AG09319 (cell line): Measurements from ENCODE around the gene CD200.

Experiments used
- DNase-seq: peaks from one replicate; pipeline ENCODE4 v3.0.0-alpha.2; 2010; ENCODE audit warnings: low read depth; ENCODE audit errors: extremely low read depth
- TF ChIP-seq, protein P1 (sequence below): IDR thresholded peaks from 2 replicates; pipeline ENCODE4 v1.5.1; 2011; ENCODE audit warnings: low read depth, mild to moderate bottlenecking, inconsistent platforms, low read length, moderate library complexity

Gene CD200

GRCh38 chr3:112315791-112316190 is 17.2 kb upstream of the CD200 start:
- TF ChIP-seq, protein P1, sequence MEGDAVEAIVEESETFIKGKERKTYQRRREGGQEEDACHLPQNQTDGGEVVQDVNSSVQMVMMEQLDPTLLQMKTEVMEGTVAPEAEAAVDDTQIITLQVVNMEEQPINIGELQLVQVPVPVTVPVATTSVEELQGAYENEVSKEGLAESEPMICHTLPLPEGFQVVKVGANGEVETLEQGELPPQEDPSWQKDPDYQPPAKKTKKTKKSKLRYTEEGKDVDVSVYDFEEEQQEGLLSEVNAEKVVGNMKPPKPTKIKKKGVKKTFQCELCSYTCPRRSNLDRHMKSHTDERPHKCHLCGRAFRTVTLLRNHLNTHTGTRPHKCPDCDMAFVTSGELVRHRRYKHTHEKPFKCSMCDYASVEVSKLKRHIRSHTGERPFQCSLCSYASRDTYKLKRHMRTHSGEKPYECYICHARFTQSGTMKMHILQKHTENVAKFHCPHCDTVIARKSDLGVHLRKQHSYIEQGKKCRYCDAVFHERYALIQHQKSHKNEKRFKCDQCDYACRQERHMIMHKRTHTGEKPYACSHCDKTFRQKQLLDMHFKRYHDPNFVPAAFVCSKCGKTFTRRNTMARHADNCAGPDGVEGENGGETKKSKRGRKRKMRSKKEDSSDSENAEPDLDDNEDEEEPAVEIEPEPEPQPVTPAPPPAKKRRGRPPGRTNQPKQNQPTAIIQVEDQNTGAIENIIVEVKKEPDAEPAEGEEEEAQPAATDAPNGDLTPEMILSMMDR, result no peak
- DNase-seq, result no peak

DNA sequence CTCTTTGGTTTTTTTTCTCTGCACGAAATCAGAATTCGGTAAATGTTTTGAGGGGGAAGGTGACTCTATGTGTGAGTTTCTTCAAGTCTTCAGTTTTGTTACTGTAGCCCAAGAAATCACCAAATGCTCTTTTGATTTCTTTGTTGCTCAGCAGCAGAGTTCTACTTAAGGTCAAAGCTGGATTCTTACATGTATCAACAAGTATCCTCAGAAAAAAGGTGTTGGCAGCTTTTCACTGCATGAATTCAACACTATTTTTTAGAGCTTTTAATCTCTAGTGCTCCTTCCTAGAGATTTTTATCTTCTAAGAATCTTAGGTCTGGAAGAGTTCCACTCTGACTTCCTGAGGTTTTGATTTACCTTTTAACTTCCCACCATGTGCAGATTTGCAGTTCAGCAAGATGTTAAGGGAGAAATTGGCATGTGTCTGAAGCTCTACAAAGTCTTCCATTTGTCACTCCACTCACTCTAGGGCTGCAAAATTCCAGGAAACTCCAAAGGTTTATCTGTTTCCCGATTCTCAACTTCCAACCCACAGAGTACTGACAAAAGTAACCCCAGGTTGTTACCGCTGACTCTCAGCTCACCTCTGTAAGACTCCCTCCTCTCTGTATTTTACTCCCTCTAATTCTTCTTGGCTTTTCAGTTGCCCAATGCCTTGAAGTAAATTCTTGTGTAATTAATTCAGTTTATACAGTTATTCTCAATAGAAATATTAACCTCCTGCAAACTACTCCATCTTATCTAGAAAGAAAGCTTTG is 13.3 kb upstream of the CD200 start:
- TF ChIP-seq, protein P1, result no peak

DNA sequence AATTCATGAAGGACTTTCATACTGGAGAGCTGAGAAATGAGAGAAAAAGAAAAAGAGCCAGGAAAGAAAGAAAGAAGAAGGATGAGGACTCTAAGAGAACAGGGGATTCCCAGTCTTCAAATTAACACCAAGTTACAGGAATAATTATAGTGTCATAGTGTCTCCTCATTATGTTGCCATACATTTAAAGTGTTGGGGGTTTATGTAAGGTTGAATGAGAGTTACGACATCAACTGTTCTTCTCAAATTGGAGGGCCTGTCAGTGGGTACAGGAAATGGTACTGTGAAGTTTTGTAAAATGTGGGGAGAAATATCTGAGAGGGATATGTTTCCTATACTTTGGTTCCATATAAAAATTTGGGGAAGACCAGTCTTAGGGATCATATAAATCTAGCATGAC is 12.3 kb upstream of the CD200 start:
- no peak for DNase-seq
- TF ChIP-seq, protein P1, result no peak

More for the DNA sequence above, 13.3 kb upstream of the CD200 start:
- no peak for DNase-seq

- no peak for DNase-seq
Observed at GRCh38 chr3:112321867-112322652, 10.9 kb upstream of the CD200 start.

GRCh38 chr3:112327371-112327951 is 5.5 kb upstream of the CD200 start:
- TF ChIP-seq, protein P1, result peak; percentile 71
- peak; percentile 14 for DNase-seq

More at GRCh38 chr3:112321867-112322652, 10.9 kb upstream of the CD200 start:
- TF ChIP-seq, protein P1, result no peak

DNA sequence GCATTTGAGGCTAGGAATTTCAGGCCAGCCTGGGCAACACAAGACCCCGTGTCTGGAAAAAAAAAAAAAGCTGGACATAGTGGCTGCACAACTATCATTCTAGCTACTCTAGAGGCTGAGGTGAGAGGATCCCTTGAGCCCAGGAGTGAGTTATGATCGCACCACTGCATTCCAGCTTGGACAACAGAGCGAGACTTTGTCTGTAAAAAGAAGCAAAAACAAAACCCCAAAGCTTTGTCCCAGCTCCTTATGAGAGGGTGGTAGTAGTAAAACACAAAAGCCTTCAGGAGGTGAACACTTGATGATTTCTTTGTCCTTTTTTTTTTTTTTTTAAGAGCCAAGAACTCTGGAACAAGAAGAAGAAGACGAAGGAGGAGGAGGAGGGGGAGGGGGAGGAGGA is 1.1 kb upstream of the CD200 start:
- DNase-seq, result no peak

More for the DNA sequence above, 1.1 kb upstream of the CD200 start:
- TF ChIP-seq, protein P1, result no peak
